NCI-H2029 (cell line): Measurements from ENCODE around the gene ATXN2.
"Not testable (repeated sequence)": the region's sequence is repeated elsewhere in the genome, so short reads cannot be mapped to it uniquely, and the experiment has no call there.

Experiments
- DNase-seq: peaks from one replicate; lab custom pipeline; 2025; lab: John Stamatoyannopoulos, UW

Gene ATXN2, protein sequence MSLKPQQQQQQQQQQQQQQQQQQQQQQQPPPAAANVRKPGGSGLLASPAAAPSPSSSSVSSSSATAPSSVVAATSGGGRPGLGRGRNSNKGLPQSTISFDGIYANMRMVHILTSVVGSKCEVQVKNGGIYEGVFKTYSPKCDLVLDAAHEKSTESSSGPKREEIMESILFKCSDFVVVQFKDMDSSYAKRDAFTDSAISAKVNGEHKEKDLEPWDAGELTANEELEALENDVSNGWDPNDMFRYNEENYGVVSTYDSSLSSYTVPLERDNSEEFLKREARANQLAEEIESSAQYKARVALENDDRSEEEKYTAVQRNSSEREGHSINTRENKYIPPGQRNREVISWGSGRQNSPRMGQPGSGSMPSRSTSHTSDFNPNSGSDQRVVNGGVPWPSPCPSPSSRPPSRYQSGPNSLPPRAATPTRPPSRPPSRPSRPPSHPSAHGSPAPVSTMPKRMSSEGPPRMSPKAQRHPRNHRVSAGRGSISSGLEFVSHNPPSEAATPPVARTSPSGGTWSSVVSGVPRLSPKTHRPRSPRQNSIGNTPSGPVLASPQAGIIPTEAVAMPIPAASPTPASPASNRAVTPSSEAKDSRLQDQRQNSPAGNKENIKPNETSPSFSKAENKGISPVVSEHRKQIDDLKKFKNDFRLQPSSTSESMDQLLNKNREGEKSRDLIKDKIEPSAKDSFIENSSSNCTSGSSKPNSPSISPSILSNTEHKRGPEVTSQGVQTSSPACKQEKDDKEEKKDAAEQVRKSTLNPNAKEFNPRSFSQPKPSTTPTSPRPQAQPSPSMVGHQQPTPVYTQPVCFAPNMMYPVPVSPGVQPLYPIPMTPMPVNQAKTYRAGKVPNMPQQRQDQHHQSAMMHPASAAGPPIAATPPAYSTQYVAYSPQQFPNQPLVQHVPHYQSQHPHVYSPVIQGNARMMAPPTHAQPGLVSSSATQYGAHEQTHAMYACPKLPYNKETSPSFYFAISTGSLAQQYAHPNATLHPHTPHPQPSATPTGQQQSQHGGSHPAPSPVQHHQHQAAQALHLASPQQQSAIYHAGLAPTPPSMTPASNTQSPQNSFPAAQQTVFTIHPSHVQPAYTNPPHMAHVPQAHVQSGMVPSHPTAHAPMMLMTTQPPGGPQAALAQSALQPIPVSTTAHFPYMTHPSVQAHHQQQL

DNA sequence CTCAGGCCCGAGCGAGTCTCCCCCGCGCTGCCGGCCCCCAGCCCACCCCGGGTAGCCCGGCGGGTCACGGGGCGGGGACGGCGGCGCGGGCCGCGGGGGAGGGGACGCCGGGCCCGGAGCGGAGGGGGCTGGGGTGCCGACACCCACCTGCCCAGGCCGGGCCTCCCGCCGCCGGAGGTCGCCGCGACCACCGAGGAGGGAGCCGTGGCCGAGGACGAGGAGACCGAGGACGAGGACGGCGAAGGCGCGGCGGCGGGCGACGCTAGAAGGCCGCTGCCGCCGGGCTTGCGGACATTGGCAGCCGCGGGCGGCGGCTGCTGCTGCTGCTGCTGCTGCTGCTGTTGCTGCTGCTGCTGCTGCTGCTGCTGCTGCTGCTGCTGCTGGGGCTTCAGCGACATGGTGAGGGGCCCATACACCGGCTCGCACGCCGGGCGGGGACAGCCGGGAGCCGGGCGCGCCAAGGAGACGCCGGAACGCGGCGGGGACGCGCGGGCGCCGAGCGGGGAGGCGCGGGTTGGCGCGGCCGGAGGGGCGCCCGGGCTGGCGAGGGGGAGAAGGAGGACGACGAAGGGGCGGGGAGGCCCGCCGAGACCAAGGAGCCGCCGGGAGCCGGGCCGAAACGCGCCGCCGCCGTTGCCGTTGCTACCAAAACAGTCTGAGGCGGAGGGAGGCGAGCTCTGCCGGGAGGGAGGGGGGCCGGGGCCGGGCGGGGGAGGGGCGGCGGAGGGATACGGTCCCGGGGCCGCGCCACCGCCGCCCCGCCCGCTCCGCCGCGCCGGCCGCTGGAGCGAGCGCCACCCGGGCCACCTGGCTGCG, at the start of gene ATXN2:
ATXN2 (minus strand) TSS at position 679 of the 816 bp plus-strand sequence; CDS start at position 398, 281 bp downstream.
- peak; percentile 46 for DNase-seq

DNA sequence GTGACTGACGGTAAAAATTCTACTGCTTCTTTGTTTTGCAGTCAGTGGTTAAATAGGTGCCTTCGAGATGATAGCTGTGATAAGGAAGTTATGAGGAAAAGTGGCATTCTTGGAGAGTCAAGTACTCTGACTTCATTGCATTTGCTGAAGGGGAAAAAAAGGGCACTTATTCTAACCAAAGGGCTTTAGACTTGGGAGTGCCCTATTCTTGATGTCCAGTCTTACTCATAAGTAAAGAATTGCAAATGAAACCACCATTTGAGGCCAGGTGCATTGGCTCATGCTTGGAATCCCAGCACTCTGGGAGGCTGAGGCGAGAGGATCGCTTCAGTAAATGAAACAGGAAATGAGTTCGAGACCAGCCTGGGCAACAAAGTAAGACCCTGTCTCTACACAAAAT, 46.3 kb upstream of the ATXN2 start:
- no peak for DNase-seq

DNA sequence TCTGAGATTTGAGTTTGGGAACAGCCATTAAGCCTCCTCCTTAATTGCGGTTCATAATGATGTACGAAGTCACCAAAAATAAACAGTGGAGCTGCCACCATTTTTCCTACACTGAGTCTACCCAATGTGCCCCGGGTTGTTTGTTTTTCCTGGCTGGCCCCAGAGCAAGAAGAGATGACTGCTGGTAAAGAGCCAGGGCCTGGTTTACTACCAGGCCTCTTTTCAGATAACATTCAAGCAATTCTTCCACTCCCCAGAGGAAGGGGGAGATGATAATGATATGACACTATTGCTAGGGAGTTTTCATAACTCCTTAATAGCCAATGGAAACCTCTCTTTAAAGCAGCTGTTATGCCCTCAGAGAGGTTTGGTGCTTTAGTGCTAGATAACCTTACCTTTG, 44.3 kb upstream of the ATXN2 start:
- peak; percentile 52 for DNase-seq

DNA sequence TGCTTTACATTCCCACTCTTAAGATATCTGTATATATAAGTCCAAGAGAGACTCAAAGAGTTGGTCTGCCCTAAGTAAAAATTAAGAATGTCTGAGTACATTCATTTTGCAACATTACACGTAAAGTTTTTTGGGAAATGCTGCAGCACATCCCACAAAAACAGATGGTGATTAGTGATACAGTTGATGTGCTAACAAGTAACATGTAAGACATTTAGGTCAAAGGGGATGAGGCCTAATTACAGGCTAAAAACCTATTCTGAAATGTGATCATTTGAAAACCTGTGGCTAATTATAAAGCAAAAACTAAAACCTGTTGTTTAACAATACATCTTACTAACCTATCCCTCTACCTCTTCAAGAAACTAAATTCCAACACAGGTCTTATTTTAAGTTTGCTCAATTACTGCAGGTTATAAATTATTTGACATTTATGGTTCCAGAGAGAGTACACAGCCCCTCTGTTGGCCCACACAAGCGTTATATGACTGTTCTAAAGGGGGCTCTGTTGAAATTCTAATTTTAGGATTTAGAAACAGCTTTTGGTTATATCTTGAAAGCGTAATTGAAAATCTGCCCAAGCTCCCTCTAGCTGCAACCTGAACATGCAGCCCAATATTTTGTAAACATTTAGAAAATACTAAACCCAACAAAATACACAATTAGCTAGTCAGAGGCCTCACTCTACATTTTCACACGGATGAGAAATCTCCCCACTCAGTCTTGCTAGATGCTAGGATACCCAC, 43.7 kb upstream of the ATXN2 start:
- no peak for DNase-seq

DNA sequence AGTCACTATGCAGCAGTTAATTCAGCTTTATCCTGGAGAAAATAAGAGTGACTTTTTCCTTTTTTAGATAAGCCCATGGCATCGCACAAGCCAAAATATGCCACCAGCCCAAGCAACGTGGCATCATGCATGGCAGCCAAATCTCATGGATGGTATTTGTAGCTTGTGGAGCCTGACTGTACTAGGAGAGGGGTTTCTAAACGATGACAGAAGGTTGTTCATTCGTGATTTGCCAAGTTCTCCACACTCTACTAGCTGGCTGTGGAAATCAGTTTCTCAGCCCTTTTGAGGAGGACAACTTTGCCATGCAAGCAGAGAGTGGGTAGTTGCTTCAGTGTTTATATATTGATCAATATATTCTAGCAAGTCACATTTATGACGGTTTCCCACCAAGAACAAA, 41.4 kb upstream of the ATXN2 start:
- no peak for DNase-seq

DNA sequence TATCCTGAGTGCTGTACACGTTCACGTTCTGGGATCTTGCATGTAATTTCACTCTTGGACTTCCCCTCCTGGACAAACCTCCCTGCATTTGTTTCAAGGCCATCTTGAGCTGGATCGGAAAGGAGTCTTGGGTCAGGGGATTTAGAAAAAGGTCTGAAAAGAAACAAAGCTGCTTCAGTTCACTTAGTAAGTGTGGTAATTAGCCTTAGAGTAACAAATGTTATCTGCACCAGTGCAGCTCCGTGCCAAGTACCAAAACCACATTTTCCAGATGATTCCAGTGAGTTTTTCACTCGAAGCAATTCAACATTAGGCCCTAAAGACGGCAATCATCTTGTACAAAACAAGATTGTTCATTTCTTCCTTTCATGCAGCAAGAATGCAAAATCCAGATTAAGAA, 39.4 kb upstream of the ATXN2 start:
- no peak for DNase-seq

DNA sequence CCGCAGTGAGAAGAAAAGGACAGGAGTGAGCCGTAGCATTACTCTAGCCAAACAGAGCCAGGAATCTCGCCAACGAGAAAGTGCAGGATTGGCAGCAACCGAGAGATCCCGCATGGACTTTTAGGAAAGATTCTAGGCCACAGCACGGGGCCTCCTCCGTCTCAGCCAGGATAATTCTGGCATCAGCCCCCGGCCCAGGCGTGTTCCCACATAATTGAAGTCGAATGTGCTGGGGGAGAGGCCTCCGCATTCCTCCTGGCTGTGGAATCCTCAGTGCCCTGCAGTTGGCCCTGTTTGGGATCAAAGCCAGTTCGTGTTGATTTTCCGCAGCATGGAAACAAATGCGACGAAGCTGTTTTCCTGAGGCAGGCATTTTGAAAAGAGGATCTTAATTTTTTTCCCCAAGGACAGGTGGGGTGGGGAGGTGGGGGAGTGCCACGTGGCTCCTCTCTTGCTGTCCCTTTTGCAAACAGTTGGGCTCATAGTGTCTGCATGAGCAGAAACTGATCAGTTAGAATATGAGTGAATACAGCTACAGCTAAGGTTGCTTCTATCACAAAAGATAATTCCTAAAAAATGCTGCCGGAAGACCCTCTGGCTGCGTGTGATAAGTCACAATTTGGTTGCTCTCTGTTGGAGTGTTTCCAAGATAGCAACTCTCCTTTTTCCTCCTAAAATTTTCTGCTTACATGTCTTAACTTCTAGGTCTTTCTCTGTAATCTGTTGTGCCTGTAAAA, 37.3 kb upstream of the ATXN2 start:
- no peak for DNase-seq

DNA sequence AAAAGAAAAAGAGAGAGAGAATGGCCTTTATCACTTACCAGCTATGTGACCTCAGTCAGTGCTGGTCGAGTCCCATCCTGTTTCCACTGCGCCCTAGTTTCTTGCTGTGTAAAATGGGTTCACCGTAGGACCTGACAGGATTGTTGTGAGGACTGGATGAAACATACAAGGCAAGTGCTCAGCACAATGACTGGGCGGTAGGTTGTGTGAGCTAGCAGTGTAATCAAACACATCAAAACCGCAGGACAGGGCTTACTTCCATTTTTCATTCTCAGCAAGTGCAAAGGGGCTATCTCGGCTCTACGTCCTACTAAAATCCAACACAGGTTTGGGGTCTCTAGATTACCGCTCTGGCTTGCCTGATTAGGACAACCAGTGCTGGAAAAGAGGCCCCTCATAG, 36.4 kb upstream of the ATXN2 start:
- DNase-seq: no peak

DNA sequence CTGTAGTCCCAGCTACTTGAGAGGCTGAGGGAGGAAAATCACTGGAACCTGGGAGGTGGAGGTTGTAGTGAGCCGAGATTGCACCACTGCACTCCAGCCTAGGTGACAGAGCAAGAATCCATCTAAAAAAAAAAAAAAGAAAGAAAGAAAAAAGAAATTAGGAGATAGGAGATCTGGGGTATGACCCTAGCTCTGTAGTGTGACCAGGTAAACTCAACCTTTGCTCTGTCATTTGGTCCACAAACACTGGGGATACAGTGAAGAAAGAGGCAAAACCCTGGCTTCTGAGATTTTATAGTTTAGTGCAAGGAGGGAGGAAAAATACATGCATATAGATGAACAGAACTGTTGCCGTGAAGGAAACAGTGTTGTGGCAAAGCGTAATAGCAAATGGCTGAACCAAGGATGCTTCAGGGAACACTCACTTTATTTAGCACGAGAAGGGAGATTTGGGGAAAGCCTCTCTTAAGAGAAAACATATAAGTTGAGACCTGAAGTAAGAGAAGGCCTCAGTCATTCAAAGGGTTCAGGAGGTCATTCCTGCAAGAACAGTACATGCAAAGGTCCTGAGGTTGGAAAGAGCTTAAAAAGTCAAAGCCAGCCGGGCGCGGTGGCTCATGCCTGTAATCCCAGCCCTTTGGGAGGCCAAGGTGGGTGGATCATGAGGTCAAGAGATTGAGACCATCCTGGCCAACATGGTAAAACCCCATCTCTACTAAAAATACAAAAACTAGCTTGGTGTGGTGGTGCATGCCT, 29.6 kb upstream of the ATXN2 start:
- no peak for DNase-seq

DNA sequence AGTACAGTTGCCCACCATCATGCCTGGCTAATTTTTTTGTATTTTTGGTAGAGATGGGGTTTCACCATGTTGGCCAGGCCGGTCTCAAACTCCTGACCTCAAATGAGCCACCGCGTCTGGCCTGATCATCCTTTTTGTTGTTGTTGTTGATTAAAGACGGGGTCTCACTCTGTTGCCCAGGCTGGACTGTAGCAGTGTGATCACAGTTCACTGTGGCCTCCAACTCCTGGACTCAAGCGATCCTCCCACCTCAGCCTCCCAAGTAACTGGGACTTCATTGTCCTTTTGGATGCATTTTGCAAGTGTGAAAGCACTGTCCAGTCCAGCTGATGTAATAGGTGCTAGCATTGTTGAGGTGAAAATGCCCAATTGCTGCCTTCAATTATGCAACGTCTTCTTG, 27.1 kb upstream of the ATXN2 start:
- DNase-seq: no peak

DNA sequence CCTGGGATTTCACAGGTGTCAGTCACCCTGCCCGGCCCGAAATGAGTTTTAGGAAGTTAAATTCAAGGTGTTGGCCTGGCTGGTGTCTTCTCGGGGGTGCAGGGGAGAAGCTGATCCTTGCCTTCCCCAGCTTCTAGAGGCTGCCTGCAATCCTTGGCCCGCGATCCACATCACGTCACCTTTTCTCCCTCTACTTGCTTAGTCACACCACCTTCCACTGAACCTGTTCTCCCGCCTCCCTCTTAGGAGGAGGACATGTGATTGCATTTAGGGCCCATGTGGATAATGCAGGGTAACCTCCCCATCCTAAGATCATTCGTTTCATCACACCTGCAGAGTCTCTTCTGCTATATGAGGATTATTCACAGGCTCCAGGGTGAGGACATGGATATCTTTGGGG, 25.4 kb upstream of the ATXN2 start:
- no peak for DNase-seq

DNA sequence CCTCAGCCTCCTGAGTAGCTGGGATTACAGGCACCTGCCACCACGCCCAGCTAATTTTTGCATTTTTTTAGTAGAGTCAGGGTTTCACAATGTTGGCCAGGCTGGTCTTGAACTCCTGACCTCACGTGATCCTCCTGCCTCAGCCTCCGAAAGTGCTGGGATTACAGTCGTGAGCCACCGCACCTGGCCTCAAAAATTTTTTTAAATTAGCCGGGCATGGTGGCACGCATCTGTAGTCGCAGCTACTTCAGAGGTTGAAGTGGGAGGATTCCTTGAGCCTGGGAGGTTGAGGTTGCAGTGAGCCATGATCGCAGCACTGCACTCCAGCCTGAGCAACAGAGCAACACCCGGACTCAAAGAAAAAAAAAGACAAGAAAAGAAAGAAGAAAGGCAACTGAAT, 18.7 kb upstream of the ATXN2 start:
- DNase-seq: not testable (repeated sequence)

DNA sequence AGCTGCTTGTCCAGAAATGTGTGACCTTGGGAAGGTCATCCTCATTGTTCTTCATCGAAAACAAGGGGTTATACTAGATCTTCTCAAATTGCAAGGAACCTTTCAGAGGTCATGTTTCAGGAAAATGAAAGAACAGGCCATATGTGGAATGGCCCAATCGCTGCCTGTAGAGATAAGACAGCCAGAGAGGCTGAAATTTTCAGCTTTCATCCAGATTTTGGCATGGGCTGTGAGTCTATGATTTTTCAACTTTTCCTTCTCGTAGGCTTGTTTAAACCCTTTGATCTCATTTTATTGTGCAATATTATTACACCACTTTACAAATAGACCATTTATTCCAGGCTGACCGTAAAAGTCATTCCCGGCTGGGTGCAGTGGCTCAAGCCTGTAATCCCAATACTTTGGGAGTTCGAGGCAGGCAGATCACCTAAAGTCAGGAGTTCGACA, 17.1 kb upstream of the ATXN2 start:
- no peak for DNase-seq

DNA sequence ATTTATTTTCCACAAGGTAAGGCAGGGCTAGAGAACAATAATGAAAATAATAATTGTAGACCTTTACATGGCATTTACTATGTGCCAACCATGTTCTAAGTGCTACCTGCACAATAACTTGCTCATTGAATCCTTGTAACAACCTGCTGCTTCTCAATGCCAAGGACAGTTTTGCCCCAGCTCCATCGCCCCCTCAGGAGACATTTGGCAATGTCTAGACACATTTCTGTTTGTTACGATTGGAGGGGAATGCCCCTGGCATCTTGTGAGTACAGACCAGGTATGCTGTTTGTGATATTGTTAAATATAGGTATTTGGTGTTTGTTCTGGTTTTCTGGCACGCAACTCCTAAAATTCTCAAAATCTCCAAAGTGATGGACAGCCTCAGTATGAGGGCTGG, 8.1 kb upstream of the ATXN2 start:
- DNase-seq: no peak

DNA sequence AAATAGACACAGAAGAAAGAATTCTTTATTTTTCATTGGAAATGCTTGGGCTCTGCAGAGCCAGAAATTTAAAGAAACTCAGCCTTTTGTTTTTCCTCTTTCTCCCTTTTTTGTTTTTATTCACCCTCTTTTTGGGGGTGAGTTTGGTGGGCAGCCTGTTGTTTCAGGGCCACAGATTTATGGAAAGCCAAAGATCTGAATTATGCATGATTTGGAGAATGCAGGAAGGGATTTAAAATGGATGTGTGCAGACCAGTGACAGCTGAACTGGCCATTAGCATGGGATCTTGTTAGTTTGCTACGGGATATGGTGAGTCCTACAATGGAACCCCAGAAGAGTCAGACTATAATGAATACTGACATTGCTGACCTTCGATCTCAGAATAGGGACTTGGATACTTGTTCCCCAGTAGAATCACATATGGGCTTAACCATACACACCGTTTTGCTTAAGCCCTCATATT, 7.7 kb upstream of the ATXN2 start:
- no peak for DNase-seq

DNA sequence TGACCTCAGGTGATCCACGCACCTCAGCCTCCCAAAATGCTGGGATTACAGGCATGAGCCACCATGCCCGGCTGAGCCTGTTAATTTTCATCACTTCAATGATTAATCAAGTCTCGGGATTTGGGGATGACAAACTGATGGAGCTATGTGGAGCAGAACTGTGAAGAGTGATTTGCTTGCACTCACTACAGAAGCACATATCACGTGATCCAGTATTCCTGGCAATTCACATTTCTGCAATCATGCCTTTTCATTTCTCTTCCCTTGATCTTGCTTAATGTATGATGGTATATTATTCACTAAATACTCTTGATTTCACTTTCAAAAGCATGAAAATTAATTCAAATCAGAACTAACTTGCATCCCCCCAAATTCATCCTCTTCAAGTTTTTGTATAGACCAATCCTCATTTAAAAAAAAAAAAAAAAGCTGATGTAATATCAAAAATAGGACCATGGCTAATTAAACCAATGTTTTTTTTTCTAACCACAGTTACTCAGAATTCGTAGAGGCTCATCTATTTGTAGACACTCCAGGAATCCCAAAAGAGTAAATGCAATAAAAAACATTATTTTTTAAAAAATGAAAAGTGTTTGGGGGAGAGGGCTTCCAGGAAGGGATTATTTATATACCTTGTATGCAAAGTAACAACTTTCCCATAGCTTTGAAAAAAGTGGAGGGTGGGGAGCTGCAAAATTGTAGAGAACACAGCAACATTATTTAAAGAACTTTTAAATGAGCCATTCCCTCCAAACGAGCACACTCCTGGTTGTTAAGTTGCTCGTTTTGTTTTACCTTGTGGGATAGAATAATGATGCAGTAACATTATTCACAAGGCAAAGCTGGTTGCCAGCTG, 7.0 kb upstream of the ATXN2 start:
- DNase-seq: no peak

DNA sequence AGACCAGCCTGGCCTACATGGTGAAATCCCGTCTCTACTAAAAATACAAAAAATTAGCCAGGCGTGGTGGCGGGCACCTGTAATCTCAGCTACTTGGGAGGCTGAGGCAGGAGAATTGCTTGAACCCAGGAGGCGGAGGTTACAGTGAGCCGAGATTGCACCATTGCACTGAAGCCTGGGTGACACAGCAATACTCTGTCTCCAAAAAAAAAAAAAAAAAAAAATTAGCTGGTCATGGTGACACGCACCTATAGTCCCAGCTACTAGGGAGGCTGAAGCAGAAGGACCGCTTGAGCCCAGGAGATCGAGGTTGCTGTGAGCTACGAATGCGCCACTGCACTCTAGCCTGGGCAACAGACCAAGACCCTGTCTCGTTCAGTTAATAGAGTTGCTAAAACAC, 3.7 kb upstream of the ATXN2 start:
- not testable (repeated sequence) for DNase-seq

DNA sequence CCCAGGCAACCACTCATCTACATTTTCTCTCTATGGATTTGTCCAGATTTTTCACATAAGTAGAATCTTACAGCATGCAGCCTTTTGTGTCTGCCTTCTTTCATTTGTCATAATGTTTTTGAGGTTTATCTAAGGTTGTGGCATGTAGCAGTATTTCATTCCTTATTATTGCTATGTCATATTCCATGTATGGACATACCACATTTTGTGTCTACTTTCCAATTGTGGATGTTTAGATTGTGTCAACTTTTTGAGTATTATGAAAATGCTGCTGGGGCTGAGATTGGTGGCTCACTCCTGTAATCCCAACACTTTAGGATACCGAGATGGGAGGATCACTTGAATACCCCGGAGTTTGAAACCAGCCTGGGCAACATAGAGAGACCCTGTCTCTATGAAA, 3.2 kb upstream of the ATXN2 start:
- no peak for DNase-seq
